Activated effector memory CD4-positive, alpha-beta T cell treated with Interleukin-2 at 50 U/mL for 16 hours (primary cell): ENCODE measurements around the gene KRT78.
"Not testable (repeated sequence)": the region's sequence is repeated elsewhere in the genome, so short reads cannot be mapped to it uniquely, and the experiment has no call there.

Source experiments
- DNase-seq: peaks from one replicate; pipeline ENCODE4 v3.0.0-alpha.2; 2020

Gene KRT78

DNA sequence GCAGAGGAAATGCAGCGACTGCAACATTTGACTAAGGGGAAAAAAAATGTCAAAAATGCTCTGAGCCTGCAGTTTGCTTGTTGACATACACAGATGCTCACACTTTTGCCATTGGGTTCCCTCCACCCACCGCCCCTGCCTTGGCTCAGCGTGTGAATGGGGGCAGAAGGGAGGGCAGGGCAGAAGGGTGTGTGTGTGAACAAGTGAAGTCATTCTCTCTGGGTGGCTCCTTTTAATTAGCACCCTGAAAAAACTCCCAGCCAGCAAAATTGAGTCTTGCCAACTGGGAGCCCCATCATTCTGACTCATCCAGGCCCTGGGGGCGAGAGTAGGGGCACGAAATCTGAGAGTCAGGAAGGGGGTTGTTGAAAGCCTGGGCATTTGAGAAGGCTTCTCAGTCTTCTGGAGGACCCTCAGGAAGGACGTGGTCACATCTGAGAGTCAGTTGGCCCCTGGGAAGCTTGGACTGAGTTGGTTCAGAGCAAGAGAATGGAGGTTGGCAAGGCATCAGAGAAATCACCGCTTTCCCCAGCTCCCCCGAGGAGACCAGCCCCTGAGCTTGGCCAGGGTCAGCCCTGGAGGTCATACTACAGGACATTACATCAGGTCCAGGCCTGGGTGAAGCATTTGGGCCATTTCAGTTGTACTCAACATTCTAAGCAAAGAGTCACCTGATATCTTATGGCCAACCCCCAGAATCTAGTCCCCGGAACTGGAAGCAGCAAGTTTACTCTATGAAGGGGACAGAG, 22.7 kb upstream of the KRT78 start:
- no peak for DNase-seq

DNA sequence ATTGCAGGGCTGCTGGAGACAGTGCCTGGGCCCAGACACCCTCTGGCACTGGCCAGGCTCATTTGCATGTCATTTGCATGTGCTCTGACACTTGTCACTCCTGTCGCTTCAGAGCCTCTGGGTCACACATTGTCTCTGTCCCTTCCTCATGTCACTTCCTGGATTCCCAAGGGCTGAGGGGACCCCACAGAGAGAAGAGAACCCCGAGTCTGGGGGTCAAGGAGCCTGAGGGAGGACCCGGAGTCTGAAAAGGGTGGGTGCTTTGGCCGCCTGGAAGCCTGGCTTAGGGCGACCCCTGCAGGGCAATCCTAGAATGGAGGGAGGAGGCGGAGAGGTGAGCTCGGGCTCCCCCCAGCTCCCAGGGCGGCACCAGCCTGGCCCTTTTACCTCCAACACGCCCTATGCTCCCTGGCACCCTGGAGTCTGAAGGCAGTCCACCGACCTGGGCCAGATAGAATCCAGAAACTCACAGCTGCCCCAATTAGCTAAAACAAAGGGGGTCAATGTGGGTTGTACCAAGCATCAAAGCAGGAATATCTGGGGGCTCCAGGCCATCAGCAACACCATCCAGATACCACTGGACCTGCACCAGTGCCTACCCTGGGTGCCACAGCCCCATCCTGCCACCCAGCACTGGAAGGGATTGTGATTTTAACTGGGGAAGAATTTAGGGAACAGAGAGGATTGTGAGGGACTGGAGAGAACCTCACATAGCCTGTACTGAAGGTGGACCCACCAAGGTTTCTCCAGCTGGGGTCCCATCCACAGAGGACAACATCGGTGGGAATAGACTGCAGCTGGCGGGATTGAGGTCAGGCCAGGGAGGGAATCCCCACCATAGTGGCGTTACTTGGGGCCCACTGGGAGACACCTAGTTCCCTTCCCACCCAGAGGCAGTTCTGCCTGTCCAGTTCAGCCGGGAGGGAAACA, 21.8 kb upstream of the KRT78 start:
- peak; percentile 64 for DNase-seq

DNA sequence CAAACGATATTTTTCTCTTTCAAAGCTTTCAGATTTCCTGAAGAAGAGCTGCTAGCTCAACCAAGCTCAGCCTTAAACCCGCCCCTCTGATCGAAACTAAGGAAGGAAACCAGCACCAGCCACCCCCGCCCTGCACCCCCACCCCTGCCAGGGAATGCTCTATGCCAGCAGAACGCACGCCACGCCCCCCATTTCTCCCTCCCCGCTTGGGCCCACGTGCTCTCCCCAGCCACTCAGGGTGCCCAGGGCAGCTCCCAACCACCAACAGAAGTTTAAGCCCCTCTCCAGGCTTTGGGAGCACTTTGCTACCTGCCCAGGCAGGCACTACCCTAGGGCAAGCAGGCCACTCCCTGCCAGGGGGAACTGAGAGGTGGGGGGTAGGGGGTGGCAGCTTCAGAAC, 18.8 kb upstream of the KRT78 start:
- DNase-seq, result no peak

DNA sequence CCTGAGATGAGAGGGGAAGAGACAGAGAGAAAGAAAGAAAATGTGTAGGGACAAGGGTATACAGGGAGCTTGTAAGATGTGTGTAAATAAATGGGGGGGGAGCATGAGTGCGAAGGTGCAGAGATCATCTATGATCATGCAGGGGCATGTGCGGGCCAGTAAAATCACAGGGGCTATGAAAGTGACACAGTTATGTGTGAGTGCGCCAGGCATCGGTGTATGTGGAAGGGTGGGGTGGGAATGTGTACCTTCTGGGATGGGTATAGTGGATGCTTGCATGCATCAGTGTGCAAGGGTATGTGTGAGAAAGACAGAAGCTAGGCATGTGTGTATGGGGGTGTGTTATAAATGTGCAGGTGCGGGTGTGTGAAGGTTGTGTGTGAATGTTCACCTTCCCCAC, 18.4 kb upstream of the KRT78 start:
- DNase-seq, result no peak

DNA sequence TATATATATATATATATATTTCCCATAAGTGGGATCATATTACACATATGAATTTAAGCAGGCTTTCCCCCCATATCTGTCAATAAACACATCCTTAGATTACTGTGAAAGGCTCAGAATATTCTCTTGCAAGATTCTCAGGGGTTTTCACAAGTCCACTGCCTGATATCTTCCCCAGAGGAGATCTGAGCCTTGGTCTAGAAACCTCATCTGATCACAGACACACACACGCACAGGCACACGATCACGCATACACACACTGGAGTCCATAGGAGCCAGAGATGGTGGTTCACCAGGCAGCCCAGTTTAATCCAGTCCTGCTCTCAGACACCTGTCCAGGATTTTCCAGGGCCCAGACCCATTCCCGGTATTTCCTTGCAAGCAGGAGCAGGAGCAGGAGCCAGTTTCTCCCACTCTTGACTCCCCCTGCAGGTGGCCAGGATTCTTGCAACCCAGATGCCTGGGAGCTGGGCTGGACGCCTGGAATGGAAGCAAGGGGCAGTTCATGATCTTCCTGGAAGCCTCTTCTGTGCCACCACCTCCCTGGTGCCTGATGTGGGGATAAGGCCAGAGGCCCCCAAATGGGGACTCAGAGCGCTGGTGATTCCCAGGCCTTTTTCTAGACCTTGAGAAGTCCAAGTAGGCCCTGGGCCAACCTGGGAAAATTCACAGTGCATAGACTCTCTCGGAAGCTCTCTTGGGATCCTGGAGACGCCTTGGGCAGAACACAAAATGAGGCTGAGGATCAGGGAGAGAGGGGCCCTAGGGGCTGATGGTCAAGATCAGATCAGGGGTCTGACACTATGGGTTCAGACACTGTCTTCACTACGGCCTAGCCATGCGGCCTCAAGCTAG, 16.5 kb upstream of the KRT78 start:
- DNase-seq, result no peak

DNA sequence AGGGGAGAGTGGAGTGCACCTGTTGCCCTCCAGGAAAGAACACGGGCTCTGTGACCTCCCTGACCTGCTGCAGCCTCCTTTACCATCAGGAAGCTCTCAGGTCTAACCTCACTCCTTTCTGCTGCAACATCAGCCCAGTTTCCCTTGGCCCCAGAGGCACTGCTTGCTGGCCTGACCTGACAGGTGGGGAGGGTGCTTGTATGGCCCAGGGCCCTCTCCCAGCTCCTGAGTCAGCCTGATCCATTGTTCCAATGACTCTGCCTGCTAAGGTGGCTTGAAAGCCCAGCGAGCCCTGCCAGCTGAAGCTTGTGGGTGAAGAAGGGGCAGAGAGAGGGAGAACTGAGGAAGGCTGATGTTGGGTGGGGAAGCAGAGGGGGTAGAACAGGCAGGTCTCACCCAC, 13.2 kb upstream of the KRT78 start:
- no peak for DNase-seq

DNA sequence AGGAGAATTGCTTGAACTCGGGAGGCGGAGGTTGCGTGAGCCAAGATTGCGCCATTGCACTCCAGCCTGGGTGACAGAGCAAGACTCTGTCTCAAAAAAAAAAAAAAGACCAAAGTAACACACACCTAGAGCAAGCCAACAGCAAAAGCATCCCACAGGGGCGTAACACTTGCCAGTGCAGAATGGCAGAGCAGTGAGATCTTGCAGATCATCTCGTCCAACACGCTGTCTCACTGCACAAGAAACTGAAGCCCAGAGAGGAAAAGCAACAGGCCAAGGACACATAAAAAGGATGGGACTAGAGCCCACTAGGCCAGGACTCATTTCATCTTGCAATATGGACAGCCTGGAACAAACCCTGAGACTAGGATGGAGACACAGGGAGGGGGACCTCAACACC, 12.7 kb upstream of the KRT78 start:
- no peak for DNase-seq

DNA sequence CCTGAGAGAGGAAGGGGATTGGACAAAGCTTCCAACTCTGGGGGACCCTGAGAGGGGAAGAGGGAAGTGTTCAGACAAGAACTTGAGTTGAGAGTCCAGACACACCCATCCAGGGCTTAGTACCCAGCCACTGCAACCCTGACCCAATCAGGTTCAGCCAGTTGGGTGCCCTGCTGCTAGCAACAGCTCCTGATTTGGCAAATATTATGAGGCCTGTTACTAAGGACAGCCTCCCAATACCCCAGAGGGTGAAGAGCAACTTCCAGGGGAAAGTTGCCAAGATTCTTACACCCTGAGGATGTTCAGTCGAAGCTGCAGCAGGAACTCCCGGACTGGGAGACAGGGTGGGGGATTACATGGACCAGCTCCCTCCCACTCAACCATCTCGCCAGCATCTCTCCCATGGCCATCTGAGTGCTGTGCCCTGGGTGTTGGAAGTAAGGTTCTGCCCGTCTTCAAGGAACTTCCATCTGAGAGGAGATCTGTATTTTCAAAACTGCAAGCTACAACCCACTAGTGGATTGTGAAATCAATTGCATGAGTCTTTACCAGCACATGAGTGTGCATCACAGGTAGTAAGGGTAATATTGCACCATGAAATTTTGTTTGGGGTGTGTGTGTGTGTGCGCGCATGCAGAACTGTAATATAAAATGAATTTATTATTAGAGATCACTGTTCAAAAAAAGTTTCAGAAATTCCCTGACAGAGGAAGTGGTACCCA, 11.5 kb upstream of the KRT78 start:
- no peak for DNase-seq

DNA sequence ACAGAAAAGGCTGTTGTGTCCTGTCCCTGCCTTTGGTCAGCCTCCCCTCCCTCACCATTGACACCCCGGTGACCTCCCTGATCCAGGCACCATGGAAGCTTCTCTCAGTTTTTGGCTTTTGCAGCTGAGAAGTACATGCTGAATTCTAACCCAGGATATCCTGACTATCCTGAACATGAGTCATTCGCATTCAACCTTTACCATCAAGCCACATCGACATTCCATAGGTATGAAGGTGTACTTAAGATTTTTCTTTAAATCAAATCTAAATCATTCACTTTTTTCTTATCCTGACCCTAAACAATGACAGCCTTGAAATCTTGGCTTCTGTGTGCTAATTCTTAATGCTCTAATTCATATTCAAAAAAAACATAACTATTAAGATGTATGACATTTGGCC, 8.7 kb upstream of the KRT78 start:
- no peak for DNase-seq

DNA sequence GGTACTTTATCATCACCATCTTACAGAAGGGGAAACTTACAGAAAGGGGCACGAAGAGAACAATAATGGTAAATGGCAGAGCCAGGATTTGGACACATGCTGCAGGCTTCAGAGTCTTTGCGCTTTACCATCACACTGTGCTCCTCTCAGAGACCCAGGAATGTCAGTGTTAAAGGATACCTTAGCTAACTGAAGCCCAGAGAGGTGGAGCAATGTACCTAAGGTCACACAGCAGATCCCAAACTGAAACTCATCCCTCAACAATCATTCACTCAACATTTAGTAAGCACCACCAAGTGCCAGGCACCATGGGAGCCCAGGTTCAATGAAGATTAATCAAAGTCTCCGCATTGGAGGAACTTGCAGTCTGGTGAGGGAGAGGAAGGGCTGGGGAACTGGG, 8.0 kb upstream of the KRT78 start:
- DNase-seq, result no peak

DNA sequence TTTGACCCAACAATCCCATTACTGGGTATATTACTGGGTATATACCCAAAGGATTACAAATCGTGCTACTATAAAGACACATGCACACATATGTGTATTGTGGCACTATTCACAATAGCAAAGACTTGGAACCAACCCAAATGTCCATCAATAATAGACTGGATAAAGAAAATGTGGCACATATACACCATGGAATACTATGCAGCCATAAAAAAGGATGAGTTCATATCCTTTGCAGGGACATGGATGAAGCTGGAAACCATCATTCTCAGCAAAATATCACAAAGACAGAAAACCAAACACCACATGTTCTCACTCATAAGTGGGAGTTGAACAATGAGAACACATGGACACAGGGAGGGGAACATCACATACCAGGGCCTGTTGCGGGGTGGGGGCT, 7.3 kb upstream of the KRT78 start:
- not testable (repeated sequence) for DNase-seq

DNA sequence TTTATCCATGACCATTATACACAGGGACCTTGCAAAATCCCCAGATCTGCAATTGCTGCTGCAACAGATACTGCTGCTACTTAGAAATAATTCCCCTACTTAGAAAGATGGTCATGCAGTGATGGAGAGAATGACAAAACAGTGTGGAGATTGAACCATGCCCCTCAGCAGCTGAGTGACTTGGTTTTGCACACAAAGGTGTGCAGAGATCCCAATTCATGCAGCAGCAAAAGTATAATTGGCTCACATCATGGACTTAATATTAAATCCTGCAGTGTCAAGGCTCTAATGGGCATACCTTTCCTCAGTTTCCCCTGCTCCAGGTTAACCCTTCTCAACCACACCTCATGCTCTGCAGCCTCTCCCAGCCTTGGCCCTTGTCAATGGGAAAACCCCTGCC, 3.0 kb upstream of the KRT78 start:
- no peak for DNase-seq

DNA sequence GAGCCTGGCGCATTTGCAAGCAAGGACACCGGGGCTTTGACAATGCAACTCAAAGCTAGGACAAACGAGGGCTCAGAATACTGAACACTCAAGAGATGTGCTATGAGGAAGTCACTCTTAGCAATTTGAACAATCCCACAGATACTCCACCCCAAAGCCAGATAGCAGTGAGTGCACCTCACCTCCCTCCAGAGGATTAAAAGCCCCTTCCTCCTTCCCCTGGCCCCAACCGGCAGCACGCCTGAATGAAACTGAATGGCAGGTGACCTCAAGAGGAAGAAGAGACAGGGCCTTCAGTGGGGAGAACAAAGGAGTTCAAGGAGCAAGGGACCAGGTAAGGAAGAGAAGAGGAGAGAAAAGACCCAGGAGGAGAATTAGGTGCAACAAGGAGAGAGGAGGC, 1.9 kb upstream of the KRT78 start:
- DNase-seq, result no peak

DNA sequence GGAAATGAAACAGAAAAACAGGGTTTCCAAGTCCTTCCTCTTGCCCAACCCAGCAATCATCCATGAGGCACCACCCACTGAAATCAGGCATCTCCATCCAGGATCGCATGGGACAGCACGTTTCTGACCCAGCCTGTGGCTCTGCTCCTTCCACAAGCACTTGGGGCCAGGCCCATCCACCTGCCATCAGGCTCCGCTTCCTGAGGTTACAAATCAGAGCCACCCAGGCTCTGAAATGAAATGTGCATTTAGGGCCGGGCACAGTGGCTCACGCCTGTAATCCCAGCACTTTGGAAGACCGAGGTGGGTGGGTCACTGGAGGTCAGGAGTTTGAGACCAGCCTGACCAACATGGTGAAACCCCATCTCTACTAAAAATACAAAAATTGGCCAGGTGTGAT, 717 bp upstream of the KRT78 start:
- no peak for DNase-seq

DNA sequence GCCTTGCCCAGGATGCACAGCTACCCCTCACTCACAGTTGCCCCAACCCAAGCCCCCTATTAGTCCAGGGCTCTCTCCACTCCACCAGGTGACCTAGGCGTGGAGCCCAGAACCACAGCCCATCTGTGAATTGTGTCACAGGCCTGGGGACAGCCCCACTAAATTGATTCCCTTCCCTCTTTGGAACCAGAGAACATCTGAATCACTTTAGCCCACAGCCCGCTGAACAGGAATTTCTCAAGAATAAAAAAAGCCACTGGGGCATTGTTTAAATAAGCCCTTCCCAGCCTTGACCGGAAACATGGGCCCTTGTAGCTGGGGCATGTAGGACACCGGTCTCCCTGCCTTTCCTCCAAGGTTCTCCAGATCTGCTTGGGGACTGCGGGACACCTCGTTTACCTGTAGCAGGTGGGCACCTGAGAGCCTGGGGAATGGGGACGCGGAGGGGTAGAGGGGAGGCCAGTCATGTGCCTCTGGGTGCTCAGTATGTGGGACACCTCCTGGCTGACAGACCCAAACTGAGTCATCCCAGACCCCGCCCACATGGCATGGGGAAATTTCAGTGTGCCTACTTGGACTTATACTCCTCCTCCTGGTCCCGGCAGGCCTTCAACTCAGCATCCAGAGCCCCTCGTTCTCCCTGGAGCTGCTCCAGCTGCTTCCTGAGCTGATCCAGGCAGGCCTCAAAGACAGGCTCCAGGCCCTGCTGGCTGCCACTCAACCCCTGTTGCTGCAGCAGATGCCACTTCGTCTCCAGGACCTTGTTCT, 1.3 kb downstream of the KRT78 start:
- no peak for DNase-seq

DNA sequence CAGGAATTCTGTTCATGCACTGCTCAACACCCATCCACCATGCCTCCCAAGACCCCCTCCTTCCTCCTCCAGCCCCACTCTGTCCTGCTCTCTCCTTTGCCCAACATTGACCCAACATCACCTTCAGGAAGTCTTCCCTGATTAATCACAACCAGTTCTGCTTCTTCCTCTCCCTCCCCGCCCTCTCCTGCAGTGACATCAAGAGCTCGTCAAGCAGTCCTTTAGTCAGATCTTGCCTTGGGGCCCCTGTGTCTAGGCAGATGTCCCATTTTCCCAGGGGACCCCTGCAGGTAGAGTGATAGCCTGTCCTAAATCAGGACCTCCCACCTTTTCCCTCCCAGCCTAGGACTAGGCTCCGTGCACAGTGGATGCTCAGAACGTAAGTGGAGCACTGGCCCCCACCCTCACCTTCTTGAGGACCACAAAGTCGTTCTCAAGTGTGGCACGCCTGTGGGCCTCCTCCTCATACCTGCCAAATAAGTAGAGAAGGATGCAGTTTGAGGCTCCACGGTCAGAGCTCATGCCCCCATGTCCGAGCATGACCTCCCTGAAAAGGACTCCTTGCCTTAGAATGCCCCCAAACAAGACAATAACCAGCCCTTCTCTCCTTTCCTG, 2.3 kb downstream of the KRT78 start:
- DNase-seq, result no peak

DNA sequence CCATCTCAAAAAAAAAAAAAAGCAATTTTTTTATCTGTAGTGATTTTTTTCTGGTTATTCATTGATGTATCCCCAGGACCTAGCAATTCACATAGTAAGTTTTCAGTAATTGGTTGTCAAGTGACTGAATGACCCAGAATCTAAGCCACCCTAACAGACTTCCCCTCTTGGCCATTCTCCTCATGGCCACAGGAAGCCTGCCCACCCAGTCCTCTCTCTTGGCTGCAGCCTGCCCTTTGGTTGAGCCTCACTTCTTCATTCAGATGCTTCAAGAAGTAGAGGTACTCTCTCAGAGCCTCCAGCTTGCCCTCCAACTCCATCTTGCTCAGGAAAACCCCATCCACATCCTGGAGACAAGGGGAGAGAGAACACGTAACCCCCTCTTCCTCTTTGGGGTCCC, 2.8 kb downstream of the KRT78 start:
- no peak for DNase-seq

DNA sequence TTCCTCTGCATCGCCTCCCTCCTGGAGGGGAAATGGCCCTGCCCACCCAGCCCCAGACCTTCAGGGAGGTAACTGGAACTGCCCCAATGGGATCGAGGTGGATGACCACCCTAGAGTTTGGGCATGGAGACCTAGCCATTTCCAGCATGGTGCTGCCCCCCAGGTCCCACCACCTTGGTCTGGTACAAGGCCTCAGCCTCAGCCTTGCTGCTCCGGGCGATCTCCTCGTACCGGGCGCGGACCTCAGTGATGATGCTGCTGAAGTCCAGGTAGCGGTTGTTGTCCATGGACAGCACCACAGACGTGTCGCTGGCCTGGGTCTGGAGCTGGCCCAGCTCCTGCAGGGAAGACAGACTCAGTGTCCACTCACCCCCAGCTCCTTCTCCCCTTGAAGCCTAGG, 4.4 kb downstream of the KRT78 start:
- DNase-seq, result no peak

DNA sequence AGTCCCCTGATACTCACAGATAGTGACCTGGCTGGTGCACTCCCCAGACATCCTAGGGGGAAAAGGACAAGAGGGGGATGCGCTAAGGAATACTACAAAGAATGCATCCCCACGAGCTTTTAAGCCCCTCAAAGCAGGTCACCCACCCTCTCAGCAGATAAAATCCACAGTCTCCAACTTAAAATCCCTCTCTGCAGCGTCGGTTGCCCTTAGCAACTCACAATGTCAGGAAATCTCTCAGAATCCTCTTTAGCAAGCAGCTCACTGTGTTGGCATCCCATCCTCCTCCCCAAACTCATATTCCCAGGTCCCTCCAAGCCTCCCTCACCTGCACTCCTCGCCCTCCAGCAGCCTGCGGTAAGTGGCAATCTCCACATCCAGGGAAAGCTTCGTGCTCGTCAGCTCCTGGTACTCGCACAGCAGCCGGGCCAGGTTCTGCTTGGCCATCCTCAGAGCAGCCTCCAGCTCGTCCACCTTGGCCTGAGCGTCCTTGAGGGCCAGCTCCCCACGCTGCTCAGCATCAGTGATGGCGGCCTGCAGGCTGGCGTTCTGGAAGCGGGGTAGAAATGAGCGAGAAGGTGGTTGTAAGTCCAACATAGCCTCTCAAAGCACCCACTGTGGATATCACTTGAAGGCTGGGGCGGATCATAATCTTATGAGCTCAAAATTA, 9.2 kb downstream of the KRT78 start:
- no peak for DNase-seq

DNA sequence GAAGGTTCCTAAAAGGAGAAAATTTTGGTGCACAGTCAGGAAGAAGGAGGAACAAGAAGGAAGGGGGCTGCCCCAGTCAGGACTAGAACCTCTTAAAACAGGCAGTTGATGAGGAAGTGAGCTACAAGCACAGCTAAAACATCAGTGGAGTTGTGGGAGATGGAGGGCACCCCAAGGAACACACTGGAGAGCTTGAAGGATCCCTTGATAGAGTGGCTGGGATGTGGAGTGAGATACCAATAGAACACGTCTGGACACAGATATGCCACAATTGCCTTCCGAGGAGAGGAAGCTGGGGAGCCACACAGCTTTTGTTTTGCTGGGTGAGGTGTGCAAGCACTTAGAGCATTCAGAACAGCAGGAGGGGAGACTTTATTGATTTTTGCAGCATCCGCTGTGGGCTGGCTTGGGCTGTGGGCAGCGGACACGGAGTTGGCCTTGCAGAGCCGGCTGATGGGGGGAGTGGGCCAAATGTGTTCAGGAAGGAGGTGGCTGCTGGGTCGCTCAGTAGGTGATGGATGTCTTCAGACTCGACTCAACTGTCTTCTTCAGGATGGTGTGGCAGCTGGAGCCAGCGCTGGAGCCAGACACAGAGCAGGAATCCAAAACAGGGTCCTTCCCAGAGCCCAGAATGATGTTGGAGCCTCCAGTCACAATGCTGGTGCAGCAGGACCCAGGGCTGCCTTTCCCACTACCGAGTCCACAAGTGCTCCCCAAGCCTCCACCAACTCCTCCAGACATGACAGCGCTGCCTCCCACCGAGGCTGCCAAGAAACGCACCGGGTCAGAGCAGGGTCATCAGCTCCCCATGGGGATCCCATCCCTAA, 10.0 kb downstream of the KRT78 start:
- DNase-seq, result no peak
